DMS79 (cell line): ENCODE measurements around the gene ZSWIM6.

Source experiments
- DNase-seq: peaks from one replicate; lab custom pipeline; 2025; lab: John Stamatoyannopoulos, UW

The ZSWIM6 gene

GRCh38 chr5:61549530-61549929, 217.5 kb downstream of the ZSWIM6 start:
- DNase-seq: no peak

GRCh38 chr5:61551637-61552313, 219.7 kb downstream of the ZSWIM6 start:
- no peak for DNase-seq

- no peak for DNase-seq
Observed at GRCh38 chr5:61559146-61559545, 227.1 kb downstream of the ZSWIM6 start.

GRCh38 chr5:61559722-61560121, 227.7 kb downstream of the ZSWIM6 start:
- no peak for DNase-seq

GRCh38 chr5:61563401-61563800, 231.3 kb downstream of the ZSWIM6 start:
- no peak for DNase-seq

- DNase-seq: no peak
Observed at GRCh38 chr5:61567337-61567736, 235.3 kb downstream of the ZSWIM6 start.

- DNase-seq: no peak
Observed at GRCh38 chr5:61569353-61569752, 237.3 kb downstream of the ZSWIM6 start.

GRCh38 chr5:61570767-61571166, 238.7 kb downstream of the ZSWIM6 start:
- no peak for DNase-seq

GRCh38 chr5:61572959-61573358, 240.9 kb downstream of the ZSWIM6 start:
- DNase-seq: no peak

- DNase-seq: no peak
Observed at GRCh38 chr5:61575103-61575502, 243.0 kb downstream of the ZSWIM6 start.

- no peak for DNase-seq
Observed at GRCh38 chr5:61575581-61575980, 243.5 kb downstream of the ZSWIM6 start.

GRCh38 chr5:61576556-61576955, 244.5 kb downstream of the ZSWIM6 start:
- no peak for DNase-seq

GRCh38 chr5:61578858-61579503, 246.9 kb downstream of the ZSWIM6 start:
- DNase-seq: no peak

GRCh38 chr5:61582205-61582820, 250.3 kb downstream of the ZSWIM6 start:
- no peak for DNase-seq

- DNase-seq: no peak
Observed at GRCh38 chr5:61582887-61583286, 250.8 kb downstream of the ZSWIM6 start.

- DNase-seq: no peak
Observed at GRCh38 chr5:61586096-61587084, 254.3 kb downstream of the ZSWIM6 start.

- DNase-seq: no peak
Observed at GRCh38 chr5:61587125-61587524, 255.1 kb downstream of the ZSWIM6 start.

GRCh38 chr5:61588216-61588615, 256.2 kb downstream of the ZSWIM6 start:
- DNase-seq: no peak

GRCh38 chr5:61589946-61590345, 257.9 kb downstream of the ZSWIM6 start:
- no peak for DNase-seq

- DNase-seq: no peak
Observed at GRCh38 chr5:61590473-61590872, 258.4 kb downstream of the ZSWIM6 start.

GRCh38 chr5:61591859-61592258, 259.8 kb downstream of the ZSWIM6 start:
- no peak for DNase-seq

- no peak for DNase-seq
Observed at GRCh38 chr5:61595426-61595825, 263.4 kb downstream of the ZSWIM6 start.
